T-helper 2 cell treated with Interferon-gamma antibody and Interleukin-4, amounts not matched to agents 100 ng/mL and 5 ng/mL, for 36 hours (primary cell): ENCODE data around the gene BRD7. TPM values are rescaled to one million over a fixed set of nuclear protein-coding genes. Genes with fewer than 3 reads are reported as not detected.

Source experiments
- intact Hi-C: fragments of 100-400 bp; cut with micrococcal nuclease; formaldehyde crosslinking; loops from one replicate; pipeline ENCODE4 v1.15.1; 2023
- total RNA-seq: library from RNA; stranded (reverse); gene quantifications from 2 replicates; pipeline ENCODE4 v1.2.3, GENCODE V29; 2022

BRD7 gene
- total RNA-seq = 73.6 and 88.4 TPM in 2 replicates

DNA sequence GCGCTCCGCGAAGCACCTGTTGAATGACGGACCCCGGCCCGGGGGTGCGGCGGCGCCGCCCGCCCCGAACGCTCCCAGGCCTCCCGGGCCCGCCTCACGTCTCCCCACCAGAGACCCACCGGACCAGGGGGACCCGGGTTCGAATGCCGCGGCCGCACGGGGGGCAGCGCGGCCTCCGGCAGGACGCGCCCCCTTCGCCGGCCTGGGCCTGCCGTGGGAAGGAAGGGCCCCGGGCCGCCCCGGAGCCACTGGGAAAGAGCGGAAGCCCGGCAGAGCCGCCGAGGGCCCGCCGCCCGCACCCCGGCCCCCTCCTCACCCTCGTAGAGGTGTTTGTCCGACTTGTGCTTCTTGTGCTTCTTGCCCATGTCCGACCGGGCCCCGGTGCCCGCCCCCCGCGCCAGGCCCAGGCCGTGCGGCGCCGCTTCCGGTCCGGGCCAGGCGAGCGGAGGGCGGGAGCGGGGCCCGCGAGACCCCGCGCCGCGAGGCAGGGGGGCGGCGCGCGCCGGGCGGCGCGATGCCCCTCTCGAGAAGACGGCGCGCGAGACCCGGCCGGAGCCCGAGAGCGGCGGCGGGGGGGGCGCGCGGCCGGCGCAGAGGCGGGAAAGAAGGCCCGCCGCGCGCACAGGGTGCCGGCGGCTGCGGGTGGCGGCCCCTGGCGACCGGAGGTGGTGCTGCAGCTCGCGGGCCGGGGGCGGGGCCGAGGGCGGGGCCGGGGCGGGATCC, at the start of gene BRD7:
Gene BRD7 (minus strand): TSS at position 579 of the 723 bp plus-strand sequence. CDS start 214 bp downstream, at position 365.
- intact Hi-C loops = loop anchor here (1.0 to 5.0 kb wide), 8 partner anchors 41 to 439 kb away; partner anchors contain the start of genes ADCY7 and CNEP1R1

DNA sequence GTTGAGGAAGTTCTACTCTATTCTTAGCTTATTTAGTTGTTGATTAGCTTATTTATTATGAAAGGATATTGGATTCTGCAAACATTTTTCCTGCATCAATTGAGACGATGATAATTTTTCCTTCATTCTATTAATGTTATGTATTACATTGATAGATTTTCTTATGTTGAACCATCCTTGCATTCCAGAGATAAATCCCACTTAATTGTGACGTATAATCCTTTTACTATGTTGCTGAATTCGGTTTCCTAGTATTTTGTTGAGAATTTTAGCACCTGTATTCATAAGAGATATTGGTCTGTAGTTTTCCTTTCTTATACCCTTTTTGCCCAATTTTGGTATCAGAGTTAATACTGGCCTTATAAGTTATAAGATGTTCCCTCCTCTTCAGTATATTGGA, 47.6 kb upstream of the BRD7 start:
- intact Hi-C loops = no loop called here

DNA sequence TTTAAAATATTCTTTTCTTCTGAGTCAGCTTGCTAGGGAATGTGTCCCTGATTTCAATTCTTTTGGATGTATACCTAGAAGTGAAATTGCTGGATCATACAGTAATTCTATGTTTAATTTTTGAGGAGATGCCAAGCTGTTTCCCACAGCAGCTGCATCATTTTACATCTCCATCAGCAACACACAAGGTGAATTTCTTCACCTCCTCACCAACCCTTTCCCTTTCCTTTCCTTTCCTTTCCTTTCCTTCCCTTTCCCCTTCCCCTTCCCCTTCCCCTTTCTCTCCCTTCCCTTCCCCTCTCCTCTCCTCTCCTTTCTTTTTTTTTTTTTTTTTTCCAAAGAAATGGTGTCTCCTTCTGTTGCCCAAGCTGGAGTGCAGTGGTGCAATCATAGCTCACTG, 45.4 kb upstream of the BRD7 start:
- intact Hi-C loops = no loop called here

DNA sequence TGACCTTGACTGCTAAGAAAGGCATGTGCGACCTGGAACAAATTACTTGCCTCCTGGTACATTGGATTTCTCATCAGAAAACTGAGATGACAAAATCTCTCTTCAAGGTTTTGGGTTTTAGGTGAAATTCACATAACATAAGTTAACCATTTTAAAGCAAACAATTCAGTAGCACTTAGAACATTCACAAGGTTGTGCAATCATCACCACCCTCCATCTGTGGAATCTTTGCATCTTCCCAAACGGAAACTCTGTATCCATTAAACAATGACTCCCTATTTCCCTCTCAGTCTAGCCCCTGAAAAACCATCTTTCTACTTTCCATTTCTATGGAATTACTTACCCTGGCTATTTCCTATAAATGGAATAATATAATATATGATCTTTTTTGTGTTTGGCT, 42.2 kb upstream of the BRD7 start:
- intact Hi-C loops = no loop called here

DNA sequence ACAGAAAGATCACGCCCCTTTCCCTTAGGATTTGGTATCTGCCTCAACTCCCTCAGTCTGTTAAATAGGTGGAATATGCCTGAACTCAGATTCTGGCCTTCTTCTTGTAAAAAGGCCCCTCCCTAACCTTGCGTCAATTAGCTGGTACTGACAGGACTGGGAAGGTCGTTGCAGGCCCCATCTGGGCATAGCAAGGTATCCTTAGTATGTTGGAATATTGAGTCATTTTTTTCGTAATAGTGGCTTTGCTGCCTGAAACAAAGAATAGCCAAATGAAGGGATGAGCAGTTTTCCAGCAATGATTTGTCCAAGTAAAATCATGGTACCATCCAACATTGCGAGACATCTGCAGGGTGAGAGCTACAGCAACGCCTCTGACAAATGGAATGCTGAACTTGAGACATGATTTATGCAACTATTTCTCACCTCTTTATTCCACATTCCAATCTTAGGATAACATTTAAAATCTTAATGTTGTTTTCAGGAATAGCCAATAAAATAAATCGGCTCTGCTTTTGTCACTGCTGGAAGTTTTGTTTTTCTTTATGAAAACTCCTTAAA, 39.3 kb upstream of the BRD7 start:
- intact Hi-C loops = no loop called here

DNA sequence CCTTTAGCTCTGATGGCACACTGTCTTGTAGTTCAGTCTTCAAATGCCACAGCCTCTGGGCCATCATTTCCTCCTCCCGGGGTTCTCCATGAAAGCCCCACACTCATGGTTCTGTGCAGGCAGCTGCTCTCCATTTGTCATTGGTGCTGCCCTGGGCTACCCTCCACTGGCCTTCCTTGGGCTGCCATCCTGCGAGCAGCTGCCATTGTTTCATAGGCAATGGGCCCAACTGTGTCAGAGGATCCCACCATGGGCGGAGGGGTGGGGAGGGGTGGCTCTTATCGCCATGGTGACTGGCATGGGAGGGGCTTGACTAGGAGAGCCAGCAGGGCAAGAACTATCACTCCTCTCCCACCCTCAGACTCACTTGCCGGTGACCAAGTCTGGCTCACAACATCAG, 38.6 kb upstream of the BRD7 start:
- intact Hi-C loops = no loop called here

DNA sequence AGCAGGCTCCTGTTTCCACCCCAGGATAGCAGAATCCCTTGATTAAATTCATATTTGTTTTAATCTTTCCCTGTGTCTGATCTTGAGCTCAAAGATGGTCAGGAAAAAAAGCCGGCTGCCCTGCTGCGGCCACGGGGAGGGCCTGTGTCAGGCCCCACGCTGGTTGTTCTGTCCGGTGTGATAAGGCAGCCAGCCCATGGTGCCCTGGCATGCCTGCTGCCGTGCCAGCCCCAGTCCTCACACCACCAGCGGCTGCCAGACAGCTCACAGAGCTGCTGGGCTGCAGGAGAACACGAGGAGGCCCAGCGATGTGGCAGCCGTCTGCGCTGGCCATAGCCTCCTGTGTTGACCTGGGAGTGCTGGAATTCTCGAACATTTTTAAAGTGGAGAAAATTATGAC, 34.7 kb upstream of the BRD7 start:
- intact Hi-C loops = no loop called here

DNA sequence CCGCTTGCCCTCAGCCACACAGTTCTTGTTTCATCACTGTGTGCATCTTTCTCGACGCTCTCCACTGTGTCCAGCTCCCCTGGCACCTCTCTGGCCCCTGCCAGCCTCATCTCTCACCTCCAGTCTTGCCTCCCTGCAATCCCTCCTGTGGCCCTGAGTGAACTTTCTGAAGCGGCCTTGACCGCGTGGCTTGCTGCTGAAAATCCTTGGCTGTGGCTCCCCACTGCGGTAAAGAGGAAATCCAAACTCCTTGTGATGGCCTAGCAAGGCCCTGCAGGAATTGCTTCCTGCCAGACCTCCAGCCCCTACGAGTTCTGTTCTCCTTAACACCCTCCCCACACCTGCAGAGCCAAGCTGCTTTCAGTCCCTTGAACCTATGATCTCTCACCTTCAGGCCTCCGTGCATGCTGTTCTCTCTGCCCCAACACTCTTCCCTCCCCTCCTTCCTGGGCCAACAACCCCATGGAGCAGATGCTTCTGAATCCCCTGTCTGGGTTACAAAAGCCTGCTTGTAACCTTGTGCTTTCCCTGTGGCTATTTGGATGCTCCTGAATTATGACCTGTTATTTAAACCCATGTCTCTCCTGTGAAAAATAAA, 33.6 kb upstream of the BRD7 start:
- intact Hi-C loops = no loop called here

DNA sequence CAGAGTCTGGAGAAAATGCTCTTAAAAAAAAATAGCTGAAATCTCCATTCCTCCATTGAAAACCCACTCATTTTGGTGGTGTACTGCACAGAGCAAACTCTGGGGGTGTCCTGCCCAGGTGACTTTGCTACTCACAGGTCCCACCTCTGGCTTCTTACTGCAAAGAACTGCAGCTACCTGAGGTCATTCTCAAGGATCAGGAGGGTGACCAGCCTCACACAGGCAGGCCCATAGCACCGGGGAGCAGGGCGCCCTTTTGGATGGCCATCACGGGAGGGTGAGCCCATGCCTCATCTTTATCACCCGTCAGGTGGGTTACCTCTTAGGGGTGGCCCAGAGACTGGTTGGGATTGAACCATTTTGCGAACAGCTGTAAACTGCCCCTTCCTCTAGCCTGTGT, 32.6 kb upstream of the BRD7 start:
- intact Hi-C loops = no loop called here

DNA sequence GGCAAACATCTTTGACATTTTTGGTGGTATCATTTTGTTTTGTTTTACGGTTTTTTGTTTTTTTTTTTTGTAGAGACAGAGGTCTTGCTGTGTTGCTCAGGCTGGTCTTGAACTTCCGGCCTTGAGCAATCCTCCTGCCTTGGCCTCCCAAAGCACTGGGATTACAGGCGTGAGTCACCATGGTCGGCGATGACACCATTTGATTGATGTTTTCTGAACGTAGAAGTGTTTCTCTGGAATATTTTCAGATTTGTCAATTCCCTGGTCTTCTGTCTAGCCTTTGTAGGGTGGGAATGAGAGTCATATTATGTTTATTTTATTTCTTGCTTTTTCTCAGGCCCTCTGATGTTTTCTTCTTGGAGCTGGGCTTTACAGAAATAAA, 32.2 kb upstream of the BRD7 start:
- intact Hi-C loops = no loop called here

DNA sequence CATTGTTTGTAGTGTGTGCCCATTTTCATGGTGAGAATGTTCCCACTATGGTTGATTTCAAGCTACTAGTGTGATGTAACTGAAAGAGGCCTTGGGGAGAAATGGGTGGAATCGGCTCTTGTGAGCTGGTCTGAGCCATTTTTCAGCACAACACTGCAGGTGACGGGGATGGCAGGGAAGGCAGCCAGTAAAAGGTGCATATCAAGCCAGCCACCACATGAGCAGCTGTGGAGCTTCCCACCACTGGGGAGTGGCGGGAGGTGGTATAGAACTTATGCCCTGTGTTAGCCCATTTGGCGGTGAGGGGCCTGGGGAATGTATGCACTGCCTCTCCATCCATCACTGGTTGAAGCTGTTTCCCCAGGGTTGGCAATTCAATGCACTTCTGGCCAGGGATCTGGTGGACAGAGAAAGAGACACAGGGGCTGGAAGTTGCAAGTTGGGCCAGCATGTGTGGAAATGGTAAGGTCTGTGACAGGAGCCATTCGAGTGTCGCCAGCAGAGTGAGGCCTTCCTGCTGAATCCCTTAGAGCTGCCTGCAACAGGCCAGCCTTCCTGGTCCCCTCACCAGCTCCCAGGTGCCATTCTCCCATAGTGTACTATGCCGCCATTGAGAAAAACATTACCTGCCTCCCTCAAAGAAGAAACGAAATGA, 31.7 kb upstream of the BRD7 start:
- intact Hi-C loops = no loop called here

DNA sequence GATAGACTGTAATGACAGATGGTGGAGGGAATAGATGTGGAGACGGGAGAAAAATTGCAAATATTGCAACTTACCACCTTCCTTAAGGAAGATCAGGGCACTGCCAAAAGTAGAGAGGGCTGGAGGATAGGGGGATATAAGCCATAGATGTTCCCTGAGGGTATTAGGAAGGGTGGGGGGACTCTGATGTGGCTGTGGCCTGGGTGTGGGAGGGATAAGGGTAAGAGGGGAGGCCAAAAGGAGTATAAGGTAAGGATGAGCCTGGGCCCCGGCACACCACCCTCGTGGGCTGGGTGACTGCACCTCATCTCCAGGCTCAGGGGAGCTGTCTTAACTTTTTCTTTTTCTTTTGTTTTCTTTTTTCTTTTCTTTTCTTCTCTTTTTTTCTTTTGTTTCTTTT, 30.6 kb upstream of the BRD7 start:
- intact Hi-C loops = no loop called here

DNA sequence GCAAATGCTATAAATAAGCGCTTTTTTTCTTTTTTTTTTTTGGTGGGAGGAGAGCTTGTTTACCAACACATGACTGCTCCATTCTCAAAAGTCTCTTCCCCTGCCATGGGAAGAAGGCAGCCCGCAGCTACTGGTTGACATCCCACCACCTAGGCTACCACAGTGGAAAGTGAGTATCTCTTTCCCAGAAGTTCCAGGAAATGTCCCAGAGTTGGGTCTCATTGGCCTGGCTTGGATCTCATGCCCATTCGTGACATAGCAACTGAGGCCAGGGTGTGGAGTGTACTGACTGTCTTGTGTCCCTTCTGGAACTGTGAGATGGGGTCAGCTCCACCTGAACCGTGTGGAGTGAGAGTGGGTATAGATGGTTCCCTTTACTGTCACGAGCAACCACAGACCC, 29.5 kb upstream of the BRD7 start:
- intact Hi-C loops = no loop called here

DNA sequence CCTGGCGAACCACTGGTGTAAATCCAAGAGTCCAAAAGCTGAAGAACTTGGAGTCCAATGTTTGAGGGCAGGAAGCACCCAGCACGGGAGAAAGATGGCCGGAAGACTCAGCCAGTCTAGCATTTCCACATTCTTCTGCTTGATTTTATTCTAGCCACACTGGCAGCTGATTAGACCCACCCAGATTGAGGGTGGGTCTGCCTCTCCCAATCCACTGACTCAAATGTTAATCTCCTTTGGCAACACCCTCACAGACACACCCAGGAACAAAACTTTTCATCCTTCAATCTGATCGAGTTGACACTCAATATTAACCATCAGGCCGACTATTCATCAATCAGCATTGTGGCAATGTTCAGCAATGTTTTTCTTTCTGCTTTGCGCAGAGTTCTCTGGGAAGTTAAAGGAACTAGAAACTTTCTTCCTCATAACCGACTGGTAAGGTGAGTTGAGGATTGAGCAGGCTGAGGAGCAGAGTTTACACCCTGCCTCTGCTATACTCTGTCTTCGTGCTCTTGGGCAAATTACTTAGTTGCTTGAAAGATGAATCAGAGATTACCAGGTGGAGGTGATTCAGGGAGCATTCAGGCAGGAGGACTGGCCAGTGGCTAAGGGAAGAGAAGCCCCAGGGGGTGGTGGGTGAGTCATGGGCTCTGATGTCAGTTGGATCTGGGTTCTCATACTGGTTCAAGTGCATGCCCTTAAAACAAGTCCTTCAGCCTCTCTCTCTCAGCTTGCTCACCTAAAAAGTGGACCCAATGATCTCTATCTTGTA, 28.2 kb upstream of the BRD7 start:
- intact Hi-C loops = no loop called here

DNA sequence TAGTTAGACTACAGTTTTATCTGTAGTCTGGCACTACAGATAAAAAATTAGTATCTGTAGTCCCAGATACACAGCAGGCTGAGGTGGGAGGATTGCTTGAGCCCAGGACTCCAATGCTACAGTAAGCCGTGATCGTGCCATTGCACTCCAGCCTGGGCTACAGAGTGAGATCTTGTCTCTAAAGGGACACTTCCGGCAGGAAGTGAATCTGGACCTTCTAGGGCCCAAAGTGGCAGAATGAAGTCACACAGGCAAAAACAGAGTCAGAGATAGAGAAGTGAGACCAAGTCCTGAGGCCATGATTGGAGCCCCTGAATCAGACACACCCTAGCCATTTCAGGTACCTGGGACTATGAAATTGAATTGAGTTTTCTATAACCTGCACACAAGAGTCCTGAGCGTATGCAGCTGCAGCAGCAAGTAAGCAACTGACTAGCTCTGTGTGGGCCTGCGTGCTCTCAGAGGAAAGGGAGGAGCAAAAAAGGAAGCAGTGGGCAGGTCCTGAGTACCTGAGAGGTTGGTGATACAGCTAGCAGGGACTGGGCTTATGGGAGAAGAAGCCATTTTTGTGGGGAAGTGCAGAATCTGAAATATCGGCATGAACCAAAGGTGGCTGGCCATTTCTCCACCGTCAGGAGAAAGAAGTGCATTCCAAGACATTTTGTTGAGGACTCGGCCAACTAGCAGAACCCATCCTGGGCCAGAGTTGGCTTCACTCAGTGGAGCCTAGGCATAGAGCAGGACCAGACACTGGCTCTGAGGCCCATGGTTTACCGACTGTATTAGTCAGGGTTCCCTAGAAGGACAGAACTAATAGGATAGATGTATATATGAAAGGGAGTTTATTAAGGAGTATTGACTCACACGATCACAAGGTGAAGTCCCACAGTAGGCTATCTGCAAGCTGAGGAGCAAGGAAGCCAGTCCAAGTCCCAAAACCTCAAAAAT, 27.2 kb upstream of the BRD7 start:
- intact Hi-C loops = no loop called here

DNA sequence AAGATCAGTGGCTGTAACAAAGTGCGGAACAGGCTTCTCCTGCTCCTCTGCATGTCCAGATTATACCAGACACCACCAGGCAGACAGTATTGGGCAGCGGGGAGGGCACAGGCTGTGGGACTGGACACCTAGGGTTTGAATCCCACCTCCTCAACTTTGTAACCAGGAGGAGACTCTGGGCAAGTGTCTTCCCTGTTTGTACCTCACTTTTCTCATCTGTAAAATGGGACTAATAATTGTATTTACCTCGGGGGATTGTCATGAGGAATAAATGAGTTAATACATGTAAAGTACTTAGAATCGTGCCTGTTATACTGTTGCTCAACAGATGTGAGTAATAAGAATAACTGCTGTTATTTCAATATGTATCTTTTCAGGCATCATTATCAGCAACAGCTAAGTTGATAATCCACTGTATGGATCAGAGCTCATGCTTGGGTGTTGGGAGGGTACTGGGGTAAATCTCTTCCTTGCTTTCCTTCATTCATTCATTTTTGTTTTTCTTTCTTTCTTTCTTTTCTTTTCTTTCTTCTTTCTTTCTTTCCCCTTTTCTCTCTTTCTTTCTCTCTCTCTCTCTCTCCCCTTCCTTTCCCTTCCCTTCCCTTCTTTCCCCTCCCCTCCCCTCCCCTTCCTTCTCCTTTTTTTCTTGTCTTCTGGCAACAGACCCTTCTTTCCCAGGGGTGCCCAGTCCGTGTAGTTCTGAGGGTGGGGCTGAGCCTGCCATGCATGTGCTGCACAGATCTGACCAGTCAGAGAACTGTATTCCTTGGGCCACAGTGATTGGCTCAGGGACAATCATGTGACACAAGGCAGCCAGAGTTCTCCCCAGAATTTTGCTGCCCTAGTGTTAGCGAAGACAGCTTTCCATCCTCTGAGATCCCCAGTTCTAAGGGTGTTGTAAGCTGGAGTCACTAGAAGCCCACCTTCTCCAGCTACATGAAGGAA, 25.3 kb upstream of the BRD7 start:
- intact Hi-C loops = no loop called here

DNA sequence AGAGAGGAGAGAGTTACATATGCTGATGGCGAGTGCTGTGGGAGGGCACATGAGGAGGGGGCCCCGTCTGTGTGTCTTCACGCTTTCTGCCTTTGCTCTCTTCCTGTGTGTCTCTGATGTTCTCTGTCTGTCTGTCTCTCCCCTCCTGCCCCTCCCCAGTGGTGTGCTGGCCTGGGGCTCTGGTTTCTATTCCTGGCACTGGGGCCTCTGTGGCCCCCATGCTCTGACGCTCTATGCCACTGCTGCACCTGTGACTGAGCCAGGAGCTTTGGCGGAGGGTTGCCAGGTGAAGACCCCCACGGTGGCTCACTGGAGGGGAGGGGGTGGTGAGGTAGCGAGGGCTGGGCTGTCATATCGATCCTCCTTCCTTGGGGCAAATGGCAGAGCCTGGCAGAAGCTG, 24.6 kb upstream of the BRD7 start:
- intact Hi-C loops = no loop called here

DNA sequence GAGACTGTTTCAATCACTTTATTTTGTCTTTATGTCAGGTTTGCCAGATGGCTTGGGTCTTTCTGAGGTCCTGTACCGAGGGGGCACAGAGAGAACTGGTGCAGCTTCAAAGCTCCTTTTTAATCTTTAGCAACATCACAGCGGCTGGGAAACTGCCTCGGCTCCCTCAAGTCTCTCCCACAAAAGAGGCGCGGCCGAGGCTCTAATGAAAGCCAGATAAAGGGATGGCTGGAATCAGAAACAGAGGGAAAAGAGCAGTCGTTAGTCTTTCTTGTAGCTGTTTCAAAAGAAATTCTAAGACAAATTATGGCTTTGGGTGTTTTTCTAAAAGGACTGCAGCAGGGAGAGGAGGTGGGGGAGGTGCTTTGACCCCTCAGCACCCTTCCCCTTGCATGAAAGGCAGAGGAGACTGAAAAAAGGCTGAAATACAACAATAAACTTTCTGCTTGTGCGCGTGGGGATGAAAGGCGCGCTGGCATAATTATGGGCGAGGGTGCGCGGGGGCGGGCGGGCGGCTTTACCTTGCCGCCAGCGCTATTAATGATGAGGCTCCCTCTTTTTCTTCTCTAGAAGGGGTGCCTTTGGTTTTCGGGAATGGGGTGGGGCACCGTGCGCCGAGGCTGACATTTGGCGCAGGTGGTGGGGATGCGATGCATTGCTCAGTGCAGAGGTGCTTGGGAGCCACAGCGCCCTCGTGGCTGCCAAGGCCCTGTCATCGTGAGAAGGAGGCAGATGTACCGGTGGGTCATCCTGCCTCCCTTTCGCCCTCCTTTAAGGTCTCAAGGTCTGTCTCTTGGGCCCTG, 22.3 kb upstream of the BRD7 start:
- intact Hi-C loops = no loop called here

DNA sequence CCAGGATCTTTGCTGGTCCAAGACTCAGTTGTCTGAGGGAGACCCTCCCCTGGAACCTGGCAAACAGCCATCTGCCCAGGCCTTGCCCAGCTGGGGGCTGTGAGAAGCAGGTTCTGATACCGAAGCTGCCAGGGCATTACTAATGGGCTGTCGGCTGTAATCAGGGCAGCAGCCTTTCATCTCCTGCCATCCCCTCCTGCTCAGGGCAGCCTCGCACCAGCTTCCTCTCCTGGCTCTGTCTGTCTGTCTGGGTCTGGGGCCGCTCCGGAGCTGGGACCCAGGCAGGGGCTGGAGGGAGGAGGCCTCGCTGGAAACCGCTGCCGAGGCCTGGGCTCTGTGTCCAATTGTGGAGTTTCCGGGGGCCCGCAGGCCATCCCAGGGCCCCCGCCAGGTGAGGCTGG, 21.6 kb upstream of the BRD7 start:
- intact Hi-C loops = no loop called here
